Neural cell (in vitro differentiated cells): ENCODE data around the gene KCNA10. TPM values are rescaled to one million over a fixed set of nuclear protein-coding genes. Genes with fewer than 3 reads are reported as not detected.

Source experiments
- H2AFZ ChIP-seq: fragments of 200-600, 300-800 bp; sonication (generic), shearing (Covaris generic); 2 replicates; pipeline ENCODE4 v1.6.0; 2014; ENCODE audit warnings: low read depth, mild to moderate bottlenecking, antibody characterized with exemption, low read length, moderate library complexity
- H3F3A ChIP-seq: fragments of 200-600 bp; shearing (Covaris generic); 2 replicates; pipeline ENCODE4 v1.6.1; 2016; ENCODE audit warnings: mild to moderate bottlenecking, moderate library complexity, mixed read lengths, antibody characterized with exemption, low read length; ENCODE audit not compliant: insufficient read depth, poor library complexity, severe bottlenecking
- H3K27ac ChIP-seq: fragments of 200-600, 300-800 bp; sonication (generic), shearing (Covaris generic); 2 replicates; pipeline ENCODE4 v1.5.1; 2014; ENCODE audit warnings: mild to moderate bottlenecking, low read length, moderate library complexity
- H3K27me3 ChIP-seq: fragments of 300-800, 200-600 bp; sonication (generic), shearing (Covaris generic); 2 replicates; pipeline ENCODE4 v1.6.0; 2014; ENCODE audit warnings: mild to moderate bottlenecking, low read depth, low read length, moderate library complexity; ENCODE audit not compliant: insufficient read depth
- H3K36me3 ChIP-seq: fragments of 300-800, 200-600 bp; sonication (generic), shearing (Covaris generic); 2 replicates; pipeline ENCODE4 v1.5.1; 2014; ENCODE audit warnings: mild to moderate bottlenecking, antibody characterized with exemption, low read length, moderate library complexity; ENCODE audit not compliant: insufficient read depth
- H3K4me2 ChIP-seq: fragments of 300-800, 200-600 bp; sonication (generic), shearing (Covaris generic); 2 replicates; pipeline ENCODE4 v1.6.0; 2014; ENCODE audit warnings: mild to moderate bottlenecking, low read length
- H3K4me3 ChIP-seq: fragments of 300-800, 200-600 bp; sonication (generic), shearing (Covaris generic); 2 replicates; pipeline ENCODE4 v1.5.1; 2014; ENCODE audit warnings: mild to moderate bottlenecking, low read length, moderate library complexity
- H3K79me2 ChIP-seq: fragments of 200-600 bp; shearing (Covaris generic); replicated peaks from 2 replicates; pipeline ENCODE4 v1.6.0; 2014; ENCODE audit warnings: mild to moderate bottlenecking, low read length, moderate library complexity; ENCODE audit not compliant: insufficient read depth
- H3K9ac ChIP-seq: fragments of 300-800, 200-600 bp; sonication (generic), shearing (Covaris generic); 2 replicates; pipeline ENCODE4 v1.6.1; 2016; ENCODE audit warnings: mild to moderate bottlenecking, low read length, mixed read lengths
- H3K9me2 ChIP-seq: fragments of 200-600 bp; shearing (Covaris generic); 2 replicates; pipeline ENCODE4 v1.6.1; 2016; ENCODE audit warnings: mild to moderate bottlenecking, low read length, mixed read lengths; ENCODE audit not compliant: insufficient read depth
- H3K9me3 ChIP-seq: fragments of 200-600, 300-800 bp; sonication (generic), shearing (Covaris generic); 2 replicates; pipeline ENCODE4 v1.6.1; 2016; ENCODE audit warnings: mild to moderate bottlenecking, mixed run types, low read length, moderate library complexity, mixed read lengths
- H4K20me1 ChIP-seq: fragments of 200-600 bp; shearing (Covaris generic); 2 replicates; pipeline ENCODE4 v1.6.1; 2016; ENCODE audit warnings: mild to moderate bottlenecking, mixed run types; ENCODE audit not compliant: insufficient read depth
- EP300 ChIP-seq: fragments of 450-650 bp; conservative IDR thresholded peaks from 2 replicates; pipeline ENCODE4 v1.6.1; 2014; ENCODE audit warnings: antibody characterized with exemption, mild to moderate bottlenecking, moderate library complexity; ENCODE audit not compliant: poor library complexity, severe bottlenecking
- EZH2 ChIP-seq: fragments of 200-600, 300-800 bp; shearing (Covaris generic), sonication (generic); IDR thresholded peaks from 2 replicates; pipeline ENCODE4 v1.6.1; 2014; ENCODE audit warnings: antibody characterized with exemption, low read length, borderline replicate concordance, mild to moderate bottlenecking; ENCODE audit not compliant: insufficient read depth, poor library complexity, severe bottlenecking
- MXI1 ChIP-seq: fragments of 450-650 bp; conservative IDR thresholded peaks from 2 replicates; pipeline ENCODE4 v1.6.1; 2014; ENCODE audit warnings: antibody characterized with exemption, mild to moderate bottlenecking; ENCODE audit not compliant: poor library complexity, severe bottlenecking
- POLR2AphosphoS5 ChIP-seq: IDR thresholded peaks from 2 replicates; pipeline ENCODE4 v1.6.1; 2012
- RAD21 ChIP-seq: fragments of 450-650 bp; conservative IDR thresholded peaks from 2 replicates; pipeline ENCODE4 v1.6.1; 2014; ENCODE audit warnings: antibody characterized with exemption, mild to moderate bottlenecking, moderate library complexity
- SMC3 ChIP-seq: fragments of 450-650 bp; conservative IDR thresholded peaks from 2 replicates; pipeline ENCODE4 v1.6.1; 2014; ENCODE audit warnings: antibody characterized with exemption, mild to moderate bottlenecking, moderate library complexity; ENCODE audit not compliant: poor library complexity
- TAF1 ChIP-seq: IDR thresholded peaks from 2 replicates; pipeline ENCODE4 v1.6.1; 2012; ENCODE audit warnings: low read depth
- polyA minus RNA-seq: library from RNA; depleted of rRNA, polyadenylated mRNA; stranded (reverse); fragments of >200 nt; gene quantifications from 2 replicates; pipeline ENCODE4 v1.2.3, GENCODE V29; 2014
- polyA plus RNA-seq: library from polyadenylated mRNA; depleted of rRNA; stranded (reverse); fragments of >200 nt; gene quantifications from 2 replicates; pipeline ENCODE4 v1.2.3, GENCODE V29; 2014
- TF ChIP-seq, protein P1 (sequence below): fragments of 450-650 bp; IDR thresholded peaks from 2 replicates; pipeline ENCODE4 v1.5.1; 2014; ENCODE audit warnings: antibody characterized with exemption, mild to moderate bottlenecking, moderate library complexity; ENCODE audit not compliant: poor library complexity, severe bottlenecking
- TF ChIP-seq, protein P2 (sequence below): IDR thresholded peaks from 2 replicates; pipeline ENCODE4 v1.6.1; 2012; ENCODE audit warnings: borderline replicate concordance

Gene KCNA10
- polyA plus RNA-seq (not detected in 2 replicates), polyA minus RNA-seq (not detected in 2 replicates)

DNA sequence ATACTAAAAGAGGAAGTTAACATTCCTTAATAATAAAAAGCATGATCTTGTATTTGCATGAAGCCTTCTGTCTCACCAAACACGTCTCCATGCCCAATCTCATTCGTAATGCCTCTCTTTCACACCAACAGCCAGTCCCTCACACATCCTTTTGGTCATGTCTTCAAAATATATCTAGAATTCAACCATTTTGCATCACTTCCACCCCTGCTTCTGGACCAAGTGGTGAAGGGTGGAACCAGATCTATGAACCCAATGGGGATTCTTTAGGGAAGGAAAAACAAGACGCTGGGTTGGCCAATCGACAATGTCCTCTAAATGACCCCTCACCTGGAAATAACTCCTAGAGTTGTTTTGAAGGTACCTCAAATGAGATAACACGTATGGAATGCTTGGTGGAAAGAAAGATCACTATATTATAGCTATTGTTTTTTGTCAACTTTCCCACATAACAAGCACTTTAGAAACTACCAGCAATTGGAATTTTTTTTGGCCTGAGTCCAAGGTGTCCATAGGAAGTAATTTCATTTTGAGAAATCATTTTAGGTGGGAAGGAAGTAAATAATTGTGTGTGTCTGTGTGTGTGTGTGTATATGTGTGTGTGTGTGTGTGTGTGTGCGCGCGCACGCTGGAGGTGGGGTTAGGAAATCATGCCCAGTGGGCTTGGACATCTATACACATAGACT lies at the start of gene KCNA10:
Gene KCNA10, minus strand, starts transcription at position 51 of the 686 bp plus-strand sequence. CDS start 388 bp downstream, outside the sequence.
- no peak within 1 kb of the TSS for H3K4me3 ChIP-seq
- no peaks in the 10 kb centered on the region for H3K36me3 ChIP-seq
- H3K9me2 ChIP-seq, result no peaks in the 10 kb centered on the region
- TF ChIP-seq SMC3 (no peak), POLR2AphosphoS5 (no peak), EZH2 (no peak), TAF1 (no peak), EP300 (no peak), MXI1 (no peak)
- TF ChIP-seq, protein P1, sequence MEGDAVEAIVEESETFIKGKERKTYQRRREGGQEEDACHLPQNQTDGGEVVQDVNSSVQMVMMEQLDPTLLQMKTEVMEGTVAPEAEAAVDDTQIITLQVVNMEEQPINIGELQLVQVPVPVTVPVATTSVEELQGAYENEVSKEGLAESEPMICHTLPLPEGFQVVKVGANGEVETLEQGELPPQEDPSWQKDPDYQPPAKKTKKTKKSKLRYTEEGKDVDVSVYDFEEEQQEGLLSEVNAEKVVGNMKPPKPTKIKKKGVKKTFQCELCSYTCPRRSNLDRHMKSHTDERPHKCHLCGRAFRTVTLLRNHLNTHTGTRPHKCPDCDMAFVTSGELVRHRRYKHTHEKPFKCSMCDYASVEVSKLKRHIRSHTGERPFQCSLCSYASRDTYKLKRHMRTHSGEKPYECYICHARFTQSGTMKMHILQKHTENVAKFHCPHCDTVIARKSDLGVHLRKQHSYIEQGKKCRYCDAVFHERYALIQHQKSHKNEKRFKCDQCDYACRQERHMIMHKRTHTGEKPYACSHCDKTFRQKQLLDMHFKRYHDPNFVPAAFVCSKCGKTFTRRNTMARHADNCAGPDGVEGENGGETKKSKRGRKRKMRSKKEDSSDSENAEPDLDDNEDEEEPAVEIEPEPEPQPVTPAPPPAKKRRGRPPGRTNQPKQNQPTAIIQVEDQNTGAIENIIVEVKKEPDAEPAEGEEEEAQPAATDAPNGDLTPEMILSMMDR, result no peak
- TF ChIP-seq, protein P2, sequence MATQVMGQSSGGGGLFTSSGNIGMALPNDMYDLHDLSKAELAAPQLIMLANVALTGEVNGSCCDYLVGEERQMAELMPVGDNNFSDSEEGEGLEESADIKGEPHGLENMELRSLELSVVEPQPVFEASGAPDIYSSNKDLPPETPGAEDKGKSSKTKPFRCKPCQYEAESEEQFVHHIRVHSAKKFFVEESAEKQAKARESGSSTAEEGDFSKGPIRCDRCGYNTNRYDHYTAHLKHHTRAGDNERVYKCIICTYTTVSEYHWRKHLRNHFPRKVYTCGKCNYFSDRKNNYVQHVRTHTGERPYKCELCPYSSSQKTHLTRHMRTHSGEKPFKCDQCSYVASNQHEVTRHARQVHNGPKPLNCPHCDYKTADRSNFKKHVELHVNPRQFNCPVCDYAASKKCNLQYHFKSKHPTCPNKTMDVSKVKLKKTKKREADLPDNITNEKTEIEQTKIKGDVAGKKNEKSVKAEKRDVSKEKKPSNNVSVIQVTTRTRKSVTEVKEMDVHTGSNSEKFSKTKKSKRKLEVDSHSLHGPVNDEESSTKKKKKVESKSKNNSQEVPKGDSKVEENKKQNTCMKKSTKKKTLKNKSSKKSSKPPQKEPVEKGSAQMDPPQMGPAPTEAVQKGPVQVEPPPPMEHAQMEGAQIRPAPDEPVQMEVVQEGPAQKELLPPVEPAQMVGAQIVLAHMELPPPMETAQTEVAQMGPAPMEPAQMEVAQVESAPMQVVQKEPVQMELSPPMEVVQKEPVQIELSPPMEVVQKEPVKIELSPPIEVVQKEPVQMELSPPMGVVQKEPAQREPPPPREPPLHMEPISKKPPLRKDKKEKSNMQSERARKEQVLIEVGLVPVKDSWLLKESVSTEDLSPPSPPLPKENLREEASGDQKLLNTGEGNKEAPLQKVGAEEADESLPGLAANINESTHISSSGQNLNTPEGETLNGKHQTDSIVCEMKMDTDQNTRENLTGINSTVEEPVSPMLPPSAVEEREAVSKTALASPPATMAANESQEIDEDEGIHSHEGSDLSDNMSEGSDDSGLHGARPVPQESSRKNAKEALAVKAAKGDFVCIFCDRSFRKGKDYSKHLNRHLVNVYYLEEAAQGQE, result no peak
- H3K4me2 ChIP-seq, result no peak within 1 kb of the TSS
- H3K27ac ChIP-seq, result no peak within 1 kb of the TSS
- H3K27me3 ChIP-seq, result peaks cover 18% of the 10 kb centered on the region
- H3K9me3 ChIP-seq, result no peaks in the 10 kb centered on the region
- H3K9ac ChIP-seq, result no peak within 1 kb of the TSS
- no peaks in the 10 kb centered on the region for H4K20me1 ChIP-seq
- no peaks in the 10 kb centered on the region for H3K79me2 ChIP-seq
- no peaks in the 10 kb centered on the region for H3F3A ChIP-seq
- no peak within 1 kb of the TSS for H2AFZ ChIP-seq

GRCh38 chr1:110566836-110567235 lies 47.9 kb upstream of the KCNA10 start:
- Histone ChIP-seq H3K27me3 (no peaks in the 10 kb centered on the region), H3K4me3 (no peak overlapping the region), H3K9me3 (no peaks in the 10 kb centered on the region), H2AFZ (no peak overlapping the region), H3K9ac (no peak overlapping the region), H3K9me2 (no peaks in the 10 kb centered on the region), H3K79me2 (no peaks in the 10 kb centered on the region), H3K36me3 (no peaks in the 10 kb centered on the region), H3K4me2 (no peak overlapping the region), H4K20me1 (no peaks in the 10 kb centered on the region), H3K27ac (no peak overlapping the region), H3F3A (no peaks in the 10 kb centered on the region)
- TF ChIP-seq POLR2AphosphoS5, result no peak
- TF ChIP-seq, protein P1, result no peak
- no peak for TF ChIP-seq EZH2
- no peak for TF ChIP-seq MXI1
- no peak for TF ChIP-seq EP300
- no peak for TF ChIP-seq SMC3
- no peak for TF ChIP-seq TAF1
- TF ChIP-seq, protein P2, result no peak
- no peak for TF ChIP-seq RAD21
